ENCODE data around the gene SOD2. TPM values are rescaled to one million over a fixed set of nuclear protein-coding genes. Genes with fewer than 3 reads are reported as not detected.

Gene SOD2
- total and polyA plus RNA-seq, 9 of the 15 experiments (the other 6 are each of a cell fraction or from before 2014, with no cell fraction given) = 39.8 to 140 (median 95.8) TPM

DNA sequence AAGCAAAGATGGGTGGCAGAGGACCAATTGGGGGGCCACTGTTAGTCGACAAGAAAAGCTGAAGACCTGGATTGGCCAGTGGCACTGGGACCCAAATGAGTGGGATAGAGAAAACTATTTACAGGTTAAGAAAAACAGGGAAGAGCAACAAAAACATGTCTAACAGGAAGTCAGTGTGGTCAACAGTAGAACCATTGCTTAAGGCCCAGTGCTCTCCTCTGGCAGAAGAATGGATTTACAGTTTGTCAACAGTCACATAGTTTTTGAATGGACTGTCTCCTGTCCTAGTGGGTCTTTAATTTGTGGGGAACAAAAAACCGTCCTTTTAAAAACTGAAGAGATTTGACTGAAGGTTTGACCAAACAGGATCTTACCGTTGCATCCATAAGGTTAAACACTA is 22.1 kb upstream of the SOD2 start:
- H3K9me3 ChIP-seq (replicated peaks; ENCODE audit: control insufficient read depth, insufficient read depth, low read depth, low read length) = no peaks in the 10 kb centered on the region
- no peak overlapping the region for H3K4me3 ChIP-seq
- 54% methylated on average over 3 of the region's 3 CpGs for WGBS (ENCODE audit: insufficient coverage, low coverage, missing lambda C conversion rate)
- H4K20me1 ChIP-seq (replicated peaks; ENCODE audit: control insufficient read depth, insufficient read depth, low read length) = no peaks in the 10 kb centered on the region
- ChIA-PET CTCF (ENCODE audit: low intra/inter-chr PET ratio) (no interaction called here), POLR2A (interaction anchor here (4.0 kb wide), 1 partner anchor 12 kb away, joined by 19 read pairs; the partner anchor contains the start of gene WTAP)
- no peaks in the 10 kb centered on the region for H3K36me3 ChIP-seq (ENCODE audit: control insufficient read depth, insufficient read depth, low read length)
- peaks cover 6 to 23% of the 10 kb centered on the region in 2 experiments for H3K4me1 ChIP-seq (replicated peaks in 1 of 2; ENCODE audit: control insufficient read depth in 2 of 2, insufficient read depth in 2 of 2, low read length in 2 of 2)
- H3K27ac ChIP-seq (ENCODE audit: extremely low read depth, low read depth, low read length) = no peak overlapping the region
- H3K4me2 ChIP-seq (ENCODE audit: insufficient read depth, low read length) = no peak overlapping the region
- DNase-seq (ENCODE audit: extremely low read depth in 1 of 4, low spot score in 3 of 4) (no peak), ATAC-seq (no peak), FAIRE-seq (no peak)
- H3K27me3 ChIP-seq (ENCODE audit: control insufficient read depth in 2 of 2, insufficient read depth in 2 of 2, low read length in 2 of 2) = peaks cover 0 to 5% of the 10 kb centered on the region in 2 experiments; a peak in 1 of 5 replicates
- TF ChIP-seq ARID1B (IDR thresholded peaks at IDR 0.05) (no peak), RBM22 (IDR thresholded peaks at IDR 0.05; ENCODE audit: low read depth, low read length, poor library complexity, severe bottlenecking) (no peak), ETV1 (tag; conservative IDR thresholded peaks at IDR 0.05; ENCODE audit: low read depth) (0 out of 2 replicates have a peak, but pooled peaks have one; percentile 34), NR4A1 (CRISPR knock-in tag; IDR thresholded peaks at IDR 0.05) (no peak), NR4A1 (tag; IDR thresholded peaks at IDR 0.05) (no peak), POLR2A (conservative IDR thresholded peaks at IDR 0.05) (no peak), TBP (optimal IDR thresholded peaks at IDR 0.05; ENCODE audit: low read depth, low read length) (no peak), HMG20B (CRISPR knock-in tag; IDR thresholded peaks at IDR 0.05) (no peak)
- no peak overlapping the region for H3K9ac ChIP-seq (ENCODE audit: insufficient read depth in 1 of 2, low read depth in 2 of 2, low read length in 2 of 2)
- no TSS peak for BruUV-seq (replicated peaks)
- H3K79me2 ChIP-seq (ENCODE audit: control insufficient read depth, insufficient read depth, low read length) = no peaks in the 10 kb centered on the region
- no peaks in the 10 kb centered on the region for H3K9me1 ChIP-seq (ENCODE audit: control insufficient read depth, insufficient read depth, low read length)
- H2AFZ ChIP-seq (ENCODE audit: low read depth, low read length) = no peak overlapping the region
- intact Hi-C loops (cut with micrococcal nuclease) = no loop called here
- in situ Hi-C loops (cut with MboI) = no loop called here

DNA sequence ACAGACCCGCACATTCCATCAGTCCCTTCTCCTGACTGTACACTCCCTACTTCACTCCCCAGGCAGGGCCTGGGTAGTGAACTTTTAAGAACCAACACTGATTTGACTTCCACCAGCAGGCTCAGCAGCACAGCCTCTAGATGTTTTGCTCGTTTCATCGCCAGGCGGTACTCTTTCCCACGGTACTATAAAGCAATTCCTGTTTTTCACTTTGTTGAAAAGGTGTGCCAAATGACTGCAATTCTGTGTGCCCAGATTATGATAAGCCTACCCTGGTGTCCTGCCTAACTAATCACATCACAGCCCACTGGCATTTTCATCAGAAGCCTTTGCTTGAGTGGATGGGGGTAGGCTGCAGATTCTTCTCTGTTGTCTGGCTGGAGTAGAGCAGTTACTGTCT is 21.4 kb upstream of the SOD2 start:
- POLR2A ChIA-PET = interaction anchor here (0.6 kb wide), 1 partner anchor 76 kb away, joined by 4 read pairs; the partner anchor contains the start of gene MRPL18
- H3K27ac ChIP-seq (ENCODE audit: extremely low read depth, low read depth, low read length) = no peak overlapping the region
- CTCF ChIA-PET (ENCODE audit: low intra/inter-chr PET ratio) = no interaction called here
- no peaks in the 10 kb centered on the region for H3K9me3 ChIP-seq (replicated peaks; ENCODE audit: control insufficient read depth, insufficient read depth, low read depth, low read length)
- no peak overlapping the region for H3K4me3 ChIP-seq
- no peak for ATAC-seq
- no peak for FAIRE-seq
- no TSS peak for BruUV-seq (replicated peaks)
- H2AFZ ChIP-seq (ENCODE audit: low read depth, low read length) = no peak overlapping the region
- intact Hi-C loops (cut with micrococcal nuclease) = no loop called here
- H3K9ac ChIP-seq (ENCODE audit: insufficient read depth in 1 of 2, low read depth in 2 of 2, low read length in 2 of 2) = no peak overlapping the region
- WGBS (ENCODE audit: insufficient coverage, low coverage, missing lambda C conversion rate) = 67% methylated on average over 5 of the region's 5 CpGs
- in situ Hi-C loops (cut with MboI) = no loop called here
- H3K79me2 ChIP-seq (ENCODE audit: control insufficient read depth, insufficient read depth, low read length) = no peaks in the 10 kb centered on the region
- DNase-seq (ENCODE audit: extremely low read depth in 1 of 4, low spot score in 3 of 4) = no peak
- no peaks in the 10 kb centered on the region for H3K9me1 ChIP-seq (ENCODE audit: control insufficient read depth, insufficient read depth, low read length)
- no peak overlapping the region for H3K4me2 ChIP-seq (ENCODE audit: insufficient read depth, low read length)
- H4K20me1 ChIP-seq (replicated peaks; ENCODE audit: control insufficient read depth, insufficient read depth, low read length) = no peaks in the 10 kb centered on the region
- H3K36me3 ChIP-seq (ENCODE audit: control insufficient read depth, insufficient read depth, low read length) = no peaks in the 10 kb centered on the region
- peaks cover 4 to 21% of the 10 kb centered on the region in 2 experiments for H3K4me1 ChIP-seq (replicated peaks in 1 of 2; ENCODE audit: control insufficient read depth in 2 of 2, insufficient read depth in 2 of 2, low read length in 2 of 2)
- H3K27me3 ChIP-seq (ENCODE audit: control insufficient read depth in 2 of 2, insufficient read depth in 2 of 2, low read length in 2 of 2) = peaks cover 0 to 5% of the 10 kb centered on the region in 2 experiments; a peak in 1 of 5 replicates
- TF ChIP-seq ZNF639 (CRISPR knock-in tag; conservative IDR thresholded peaks at IDR 0.05 in 1 of 2, IDR thresholded peaks at IDR 0.05 in 1 of 2) = no peak
- TF ChIP-seq ZNF354B (CRISPR knock-in tag; IDR thresholded peaks at IDR 0.05) = no peak
- TF ChIP-seq, protein P1, sequence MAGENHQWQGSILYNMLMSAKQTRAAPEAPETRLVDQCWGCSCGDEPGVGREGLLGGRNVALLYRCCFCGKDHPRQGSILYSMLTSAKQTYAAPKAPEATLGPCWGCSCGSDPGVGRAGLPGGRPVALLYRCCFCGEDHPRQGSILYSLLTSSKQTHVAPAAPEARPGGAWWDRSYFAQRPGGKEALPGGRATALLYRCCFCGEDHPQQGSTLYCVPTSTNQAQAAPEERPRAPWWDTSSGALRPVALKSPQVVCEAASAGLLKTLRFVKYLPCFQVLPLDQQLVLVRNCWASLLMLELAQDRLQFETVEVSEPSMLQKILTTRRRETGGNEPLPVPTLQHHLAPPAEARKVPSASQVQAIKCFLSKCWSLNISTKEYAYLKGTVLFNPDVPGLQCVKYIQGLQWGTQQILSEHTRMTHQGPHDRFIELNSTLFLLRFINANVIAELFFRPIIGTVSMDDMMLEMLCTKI (IDR thresholded peaks at IDR 0.05; ENCODE audit: partially characterized antibody) = no peak
- no peak for TF ChIP-seq ATF6 (CRISPR knock-in tag; IDR thresholded peaks at IDR 0.05)
- TF ChIP-seq ZNF174 (CRISPR knock-in tag; IDR thresholded peaks at IDR 0.05) = no peak
